ENCODE measurements around the gene CSGALNACT2. TPM values are rescaled to one million over a fixed set of nuclear protein-coding genes. Genes with fewer than 3 reads are reported as not detected.

Gene CSGALNACT2
- total and polyA plus RNA-seq, 2 of the 13 experiments (the other 11 are each of a cell fraction or from before 2014, with no cell fraction given), result 3.3 to 7.1 TPM

DNA sequence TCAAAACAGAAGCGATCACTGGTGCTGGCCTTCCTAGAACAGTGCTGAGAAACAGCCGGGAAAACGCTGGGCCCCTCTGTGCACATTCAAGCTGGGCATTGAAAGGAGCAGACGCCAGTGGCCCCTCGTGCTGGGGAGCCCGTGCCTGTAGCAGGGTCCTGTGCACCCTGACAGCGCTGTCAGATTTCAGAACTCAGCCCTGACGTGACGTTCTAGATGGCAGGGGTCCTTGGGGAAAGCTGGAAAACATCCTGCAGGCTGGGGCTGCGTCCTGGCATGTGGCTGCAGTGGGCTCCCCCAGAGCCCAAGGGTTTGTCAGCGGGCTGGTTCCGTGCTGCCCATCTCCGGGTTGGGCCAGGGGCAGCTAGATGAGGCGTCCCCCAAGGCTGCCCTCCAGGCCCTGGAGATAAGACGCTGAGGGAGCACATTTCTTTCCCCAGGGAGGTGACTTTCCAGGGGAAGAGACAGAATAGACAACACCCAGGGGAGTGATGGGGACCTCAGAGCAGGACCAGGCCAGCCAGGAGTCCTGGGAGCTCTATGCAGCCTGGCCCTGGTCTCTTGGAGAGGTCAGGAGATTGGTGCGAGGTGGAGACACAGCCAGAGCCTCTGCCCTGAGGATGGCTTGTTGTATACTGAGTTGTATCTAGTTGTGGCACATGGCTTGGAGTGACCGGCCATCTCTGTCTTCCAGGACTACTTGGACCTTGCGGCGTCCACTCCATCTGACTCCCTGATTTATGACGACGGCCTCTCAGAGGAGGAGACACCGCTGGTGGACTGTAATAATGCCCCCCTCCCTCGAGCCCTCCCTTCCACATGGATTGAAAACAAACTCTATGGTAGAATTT, 12.1 kb upstream of the CSGALNACT2 start:
- in situ Hi-C loops (cut with HindIII; ENCODE audit: extremely low pct_ligation_motif_present, low pct_unique_long_range_greater_than_20kb) (no loop called here), intact Hi-C loops (cut with micrococcal nuclease; ENCODE audit: unreplicated experiment) (no loop called here)
- ChIA-PET POLR2A (no interaction called here), CTCF (ENCODE audit: low intra/inter-chr PET ratio, low total read pairs) (no interaction called here)
- no peak for FAIRE-seq
- TF ChIP-seq FOXK2 (IDR thresholded peaks at IDR 0.05), result no peak
- TF ChIP-seq CREB1 (IDR thresholded peaks at IDR 0.05), result no peak
- TF ChIP-seq CREB1 (CRISPR knock-in tag; IDR thresholded peaks at IDR 0.05), result no peak
- TF ChIP-seq, protein P1, sequence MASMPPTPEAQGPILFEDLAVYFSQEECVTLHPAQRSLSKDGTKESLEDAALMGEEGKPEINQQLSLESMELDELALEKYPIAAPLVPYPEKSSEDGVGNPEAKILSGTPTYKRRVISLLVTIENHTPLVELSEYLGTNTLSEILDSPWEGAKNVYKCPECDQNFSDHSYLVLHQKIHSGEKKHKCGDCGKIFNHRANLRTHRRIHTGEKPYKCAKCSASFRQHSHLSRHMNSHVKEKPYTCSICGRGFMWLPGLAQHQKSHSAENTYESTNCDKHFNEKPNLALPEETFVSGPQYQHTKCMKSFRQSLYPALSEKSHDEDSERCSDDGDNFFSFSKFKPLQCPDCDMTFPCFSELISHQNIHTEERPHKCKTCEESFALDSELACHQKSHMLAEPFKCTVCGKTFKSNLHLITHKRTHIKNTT (CRISPR knock-in tag; IDR thresholded peaks at IDR 0.05), result no peak
- TF ChIP-seq NFRKB (IDR thresholded peaks at IDR 0.05), result no peak
- TF ChIP-seq, protein P2, sequence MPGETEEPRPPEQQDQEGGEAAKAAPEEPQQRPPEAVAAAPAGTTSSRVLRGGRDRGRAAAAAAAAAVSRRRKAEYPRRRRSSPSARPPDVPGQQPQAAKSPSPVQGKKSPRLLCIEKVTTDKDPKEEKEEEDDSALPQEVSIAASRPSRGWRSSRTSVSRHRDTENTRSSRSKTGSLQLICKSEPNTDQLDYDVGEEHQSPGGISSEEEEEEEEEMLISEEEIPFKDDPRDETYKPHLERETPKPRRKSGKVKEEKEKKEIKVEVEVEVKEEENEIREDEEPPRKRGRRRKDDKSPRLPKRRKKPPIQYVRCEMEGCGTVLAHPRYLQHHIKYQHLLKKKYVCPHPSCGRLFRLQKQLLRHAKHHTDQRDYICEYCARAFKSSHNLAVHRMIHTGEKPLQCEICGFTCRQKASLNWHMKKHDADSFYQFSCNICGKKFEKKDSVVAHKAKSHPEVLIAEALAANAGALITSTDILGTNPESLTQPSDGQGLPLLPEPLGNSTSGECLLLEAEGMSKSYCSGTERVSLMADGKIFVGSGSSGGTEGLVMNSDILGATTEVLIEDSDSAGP (CRISPR knock-in tag; IDR thresholded peaks at IDR 0.05; ENCODE audit: borderline replicate concordance), result no peak
- no peaks in the 10 kb centered on the region for H3K36me3 ChIP-seq (replicated peaks in 1 of 2; ENCODE audit: control insufficient read depth in 1 of 2, insufficient read depth in 2 of 2, low read length in 2 of 2)
- H2AFZ ChIP-seq (ENCODE audit: low read length), result no peak overlapping the region
- no peaks in the 10 kb centered on the region for H3K9me3 ChIP-seq (ENCODE audit: low read length)
- BruUV-seq (replicated peaks), result no TSS peak
- H3K9ac ChIP-seq (ENCODE audit: insufficient read depth, low read depth, low read length), result no peak overlapping the region
- 25% methylated on average over 14 of the region's 23 CpGs for WGBS (ENCODE audit: low lambda C conversion rate)
- H3K79me2 ChIP-seq (ENCODE audit: insufficient read depth, low read length), result no peaks in the 10 kb centered on the region
- no peak overlapping the region for H3K4me3 ChIP-seq (replicated peaks in 1 of 3; ENCODE audit: insufficient read depth in 1 of 3, low read depth in 2 of 3, low read length in 3 of 3)
- H3K27ac ChIP-seq (ENCODE audit: extremely low read length, insufficient read depth, low read length), result no peak overlapping the region
- no peaks in the 10 kb centered on the region for H4K20me1 ChIP-seq (ENCODE audit: insufficient read depth, low read length)
- no peak for DNase-seq (ENCODE audit: low spot score)
- no peaks in the 10 kb centered on the region for H3K4me1 ChIP-seq (ENCODE audit: insufficient read depth, low read length)
- H3K27me3 ChIP-seq (ENCODE audit: control insufficient read depth in 1 of 2, insufficient read depth in 2 of 2, low read length in 2 of 2), result peaks cover 10 to 78% of the 10 kb centered on the region in 2 experiments
- no peak for ATAC-seq
- no peak overlapping the region for H3K4me2 ChIP-seq (ENCODE audit: low read depth, low read length)

Measured in HepG2 (cell line).